Measurements from ENCODE around the gene AUNIP. TPM values are rescaled to one million over a fixed set of nuclear protein-coding genes. Genes with fewer than 3 reads are reported as not detected.
A peak's percentile ranks its signal among the peaks of the same experiment; 100 is the strongest.

AUNIP gene
- total RNA-seq, 1 donor from 2014 or later, result 1.4 TPM

DNA sequence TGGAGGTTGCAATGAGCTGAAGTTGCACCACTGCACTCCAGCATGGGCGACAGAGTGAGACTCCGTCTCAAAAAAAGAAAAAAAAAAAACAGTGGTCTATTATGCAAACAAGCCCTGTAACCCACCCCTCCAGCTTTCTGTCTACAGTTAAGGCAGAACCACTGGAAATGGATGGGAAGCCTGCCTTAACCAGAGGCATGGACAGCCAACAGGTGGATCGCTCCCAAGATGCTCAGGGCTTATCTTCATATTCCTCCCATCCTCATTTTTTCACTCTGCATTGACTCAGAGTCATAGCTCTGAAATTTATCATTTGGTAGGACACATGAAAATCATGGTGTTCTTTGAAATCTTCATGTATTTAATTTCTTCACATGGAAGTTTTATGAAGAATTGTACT, 30.8 kb downstream of the AUNIP start:
- no peak for DNase-seq (ENCODE audit: low spot score)

DNA sequence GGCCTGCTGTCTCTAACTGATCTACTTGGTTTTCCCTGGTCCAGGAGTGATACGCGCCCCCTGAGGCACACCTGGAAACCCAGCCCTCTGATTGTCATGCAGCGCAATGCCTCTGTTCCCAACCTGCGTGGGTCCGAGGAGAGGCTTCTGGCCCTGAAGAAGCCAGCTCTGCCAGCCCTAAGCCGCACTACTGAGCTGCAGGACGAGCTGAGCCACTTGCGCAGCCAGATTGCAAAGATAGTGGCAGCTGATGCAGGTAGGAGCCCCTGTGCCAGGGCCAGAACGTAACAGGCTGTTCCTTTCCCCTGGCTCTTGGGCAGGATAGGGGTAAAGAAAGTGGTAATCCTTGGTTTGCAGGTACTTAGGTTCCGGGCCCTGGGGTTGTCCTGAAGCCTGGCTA, 32.7 kb downstream of the AUNIP start:
- no peak for DNase-seq (ENCODE audit: low spot score)

DNA sequence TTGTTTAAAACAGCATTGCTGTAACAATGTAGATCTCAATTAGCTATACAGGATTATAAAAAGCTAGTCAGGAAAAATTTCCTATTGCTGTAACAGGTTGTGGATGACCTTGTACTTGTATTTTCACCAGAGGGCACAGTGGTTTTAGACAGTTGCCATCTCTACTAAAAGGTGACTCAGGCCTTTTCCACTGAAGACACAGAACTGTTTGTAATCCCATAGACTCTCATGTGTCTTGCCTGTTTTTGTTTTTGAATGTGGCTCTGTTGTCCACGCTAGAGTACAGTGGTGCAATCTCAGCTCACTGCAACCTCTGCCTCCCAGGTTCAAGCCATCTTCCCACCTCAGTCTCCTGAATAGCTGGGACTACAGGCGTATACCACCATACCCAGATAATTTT, 33.7 kb downstream of the AUNIP start:
- no peak for DNase-seq (ENCODE audit: low spot score)

DNA sequence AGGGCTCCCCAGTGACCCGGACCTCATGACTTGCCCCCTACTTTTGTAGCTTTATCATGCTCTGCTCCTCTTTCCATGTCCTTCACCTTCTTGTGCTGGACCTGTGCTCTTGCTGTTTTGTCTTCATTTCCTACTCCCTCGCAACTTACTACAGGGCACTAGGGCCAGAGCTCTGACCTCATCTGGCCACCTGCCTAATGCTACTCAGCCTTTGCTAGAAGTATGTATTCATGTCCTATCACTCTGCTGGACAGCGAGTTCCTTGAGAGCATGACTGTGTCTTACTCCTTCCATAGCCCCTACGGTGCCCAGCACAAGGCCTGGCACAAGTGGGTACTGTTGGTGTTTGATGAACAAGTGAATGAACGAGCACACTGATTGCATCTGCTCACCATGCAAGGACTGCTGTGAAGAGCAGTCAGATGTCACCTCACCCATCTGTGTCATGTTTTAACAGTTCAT, 37.6 kb downstream of the AUNIP start:
- DNase-seq (ENCODE audit: low spot score), result no peak

DNA sequence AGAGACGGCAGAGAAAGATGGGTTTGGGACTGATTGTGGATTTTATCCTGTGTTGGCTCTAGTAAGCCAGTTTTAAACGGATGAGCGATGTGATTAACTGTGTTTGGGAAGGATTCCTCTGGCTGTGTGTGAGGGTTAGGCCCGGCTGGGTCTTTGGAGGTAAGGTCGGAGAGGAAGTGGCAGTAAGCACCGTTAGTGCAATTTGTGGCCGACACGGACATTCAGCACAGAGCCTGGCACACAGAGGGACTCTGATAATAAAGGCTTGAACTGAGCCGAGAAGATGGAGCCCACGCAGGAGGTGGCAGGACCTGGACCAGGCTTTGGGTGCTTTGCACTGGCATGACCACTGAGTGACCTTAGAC, 38.2 kb downstream of the AUNIP start:
- DNase-seq (ENCODE audit: low spot score), result no peak

DNA sequence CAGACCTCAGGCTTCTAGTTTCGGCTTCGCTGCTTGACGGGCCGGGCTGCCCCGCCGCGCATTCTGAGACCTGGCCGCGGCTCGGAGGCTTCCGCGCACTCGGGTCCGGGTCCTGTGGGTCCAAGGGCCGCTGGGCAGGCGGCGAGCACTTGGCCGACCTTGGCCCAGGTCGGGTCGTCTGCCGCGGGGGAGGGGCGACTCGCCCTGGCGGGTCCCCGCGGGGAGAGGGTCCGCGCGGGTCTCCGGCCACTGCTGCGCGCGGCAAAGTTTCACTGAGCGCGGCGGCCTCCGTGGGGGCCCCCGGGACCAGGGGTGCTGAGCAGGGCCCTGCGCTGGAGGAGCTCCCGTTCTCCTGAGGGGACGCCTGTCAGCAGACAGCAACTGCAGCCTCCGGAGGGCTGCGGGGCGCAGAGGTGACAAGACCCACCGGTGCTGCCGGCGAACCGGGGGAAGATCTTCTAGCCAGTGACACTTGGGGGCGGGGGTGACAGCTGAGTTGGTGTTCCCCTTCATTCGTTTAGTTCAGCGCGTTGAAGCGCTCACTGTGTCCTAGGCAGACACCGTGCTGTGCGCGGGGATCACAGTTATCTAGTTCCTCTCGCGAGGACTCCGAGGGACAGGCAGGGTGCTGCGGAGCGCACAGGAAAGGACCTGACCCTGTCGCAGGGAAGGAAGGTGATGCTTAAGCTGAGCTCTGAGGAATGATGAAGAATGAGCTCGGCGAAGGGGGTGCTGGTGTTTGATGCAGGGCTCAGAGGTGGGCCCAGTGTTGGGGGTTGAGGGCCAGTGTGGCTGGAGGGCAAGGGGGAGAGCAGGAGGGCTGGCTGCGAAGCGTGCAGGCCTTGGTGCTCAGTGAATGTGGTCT, 38.8 kb downstream of the AUNIP start:
- DNase-seq (ENCODE audit: low spot score), result peak; percentile 49

DNA sequence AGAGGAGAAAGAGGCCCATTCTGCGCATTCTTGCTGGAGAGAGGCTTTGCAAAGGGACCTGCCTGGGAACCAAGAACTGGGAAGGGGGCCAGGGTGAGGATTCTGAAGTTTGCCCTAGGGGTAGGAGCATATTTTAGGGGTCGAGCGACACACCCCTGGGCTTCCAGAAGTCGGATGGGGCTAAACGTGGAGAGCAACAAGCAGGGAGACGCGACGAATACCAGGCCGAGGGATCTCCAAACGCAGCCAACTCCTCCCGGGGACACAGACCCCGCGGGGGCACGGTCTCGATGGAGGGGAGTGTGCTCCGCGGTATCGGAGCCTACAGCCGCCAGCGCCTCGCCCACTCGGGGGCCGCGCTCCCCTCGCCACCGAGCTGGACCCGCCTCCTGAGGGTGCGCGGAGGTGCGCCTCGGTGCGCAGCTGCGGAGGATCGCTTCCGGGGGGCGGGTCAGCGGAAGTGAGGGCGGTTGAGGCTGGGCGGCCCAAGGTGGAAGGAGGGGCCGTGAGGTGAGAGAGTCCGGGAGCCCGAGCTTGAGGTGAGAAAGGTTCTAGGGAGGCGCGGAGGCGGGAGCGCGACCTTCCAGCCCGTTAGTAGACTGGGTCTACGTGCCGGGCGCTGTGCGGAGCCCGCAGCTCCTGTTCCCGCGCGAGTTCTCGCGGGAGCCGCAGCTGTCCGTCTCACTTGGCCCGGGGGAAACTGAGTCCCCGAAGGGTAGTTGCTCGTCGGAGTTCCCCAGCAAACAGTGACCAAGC, 39.6 kb downstream of the AUNIP start, which contains the start of gene MTFR1L:
Gene MTFR1L (plus strand): TSS at position 464 of the 756 bp plus-strand sequence. CDS start 3,151 bp downstream, outside the sequence.
- peak; percentile 94 for DNase-seq (ENCODE audit: low spot score)

DNA sequence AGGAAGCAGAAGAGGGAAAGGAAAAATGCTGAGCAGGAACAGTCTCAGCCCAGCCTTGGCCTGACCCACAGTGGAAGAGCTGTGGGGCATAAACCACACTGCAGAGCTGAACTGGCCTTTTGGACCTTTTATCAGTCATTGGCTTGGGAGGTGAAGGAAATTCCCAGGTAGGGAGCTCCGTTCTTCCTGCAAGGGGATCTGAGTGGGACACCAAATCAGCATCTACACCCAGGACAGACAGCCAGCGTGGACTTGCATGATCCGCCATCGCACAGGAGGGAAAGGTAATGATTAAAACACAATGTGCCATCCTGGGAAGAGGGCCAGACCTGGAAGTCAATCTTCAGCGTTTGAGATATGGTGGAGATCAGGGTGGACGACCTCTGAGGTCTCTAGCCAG, 40.7 kb downstream of the AUNIP start:
- DNase-seq (ENCODE audit: low spot score), result no peak

DNA sequence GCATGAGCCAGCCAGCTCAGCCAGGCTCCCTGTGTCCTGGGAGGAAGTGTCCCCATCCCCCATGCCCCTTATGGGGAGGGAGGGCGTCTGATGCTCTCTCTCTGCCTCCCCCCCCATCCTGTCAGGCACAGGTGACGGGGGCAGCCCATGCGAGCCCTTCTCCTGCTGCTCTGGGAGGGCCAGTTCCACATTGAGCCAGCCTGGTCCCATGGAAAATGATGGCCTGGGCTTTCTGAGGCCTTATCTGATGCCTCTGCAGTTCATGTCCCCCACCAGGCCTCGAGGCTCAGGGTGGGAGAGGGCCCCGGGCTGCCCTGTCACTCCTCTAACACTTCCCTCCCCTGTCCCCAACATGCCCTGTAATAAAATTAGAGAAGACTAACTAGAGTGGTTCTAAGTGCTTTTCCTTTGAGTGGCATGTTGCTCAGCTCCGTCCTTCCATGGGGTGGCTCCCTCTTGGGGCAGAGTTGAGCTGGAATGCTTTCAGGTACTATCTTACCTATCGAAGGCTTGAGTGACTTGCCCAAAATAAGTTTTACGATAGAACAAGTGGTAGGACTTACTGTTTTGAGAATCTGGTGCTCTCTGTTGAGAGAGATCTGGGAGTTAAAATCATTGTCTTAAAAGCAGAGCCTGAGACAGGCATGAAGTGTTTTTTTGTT, 41.3 kb downstream of the AUNIP start:
- no peak for DNase-seq (ENCODE audit: low spot score)

DNA sequence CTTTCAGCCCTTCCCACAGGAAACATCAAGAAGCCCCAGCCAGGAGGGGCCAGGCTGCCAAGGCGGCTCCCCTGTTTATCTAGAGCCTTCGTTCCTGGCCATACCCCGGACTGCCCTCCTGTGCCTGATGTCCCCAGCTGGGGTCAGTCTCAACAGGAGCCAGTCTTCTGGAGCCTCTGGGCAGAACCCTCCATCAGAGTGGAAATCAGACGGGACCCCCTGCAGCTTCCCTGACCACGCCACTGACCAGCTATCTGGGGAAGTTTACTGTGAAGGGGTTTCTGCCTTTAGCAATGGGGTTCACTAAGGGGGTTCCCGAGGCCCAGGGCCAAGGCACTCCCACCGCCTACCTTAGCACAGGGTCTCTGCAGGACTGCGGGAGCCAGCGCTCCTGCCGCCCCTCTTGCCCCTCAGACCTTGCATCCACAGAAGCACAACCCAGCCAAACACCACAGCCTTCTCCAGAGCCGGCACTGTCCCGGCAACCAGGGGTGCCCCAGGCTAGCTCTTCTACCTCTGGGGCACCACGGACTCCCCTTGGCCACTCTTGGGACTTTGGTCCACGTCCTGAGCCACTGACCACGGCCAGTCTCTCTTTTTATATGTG, 43.0 kb downstream of the AUNIP start:
- DNase-seq (ENCODE audit: low spot score), result no peak

DNA sequence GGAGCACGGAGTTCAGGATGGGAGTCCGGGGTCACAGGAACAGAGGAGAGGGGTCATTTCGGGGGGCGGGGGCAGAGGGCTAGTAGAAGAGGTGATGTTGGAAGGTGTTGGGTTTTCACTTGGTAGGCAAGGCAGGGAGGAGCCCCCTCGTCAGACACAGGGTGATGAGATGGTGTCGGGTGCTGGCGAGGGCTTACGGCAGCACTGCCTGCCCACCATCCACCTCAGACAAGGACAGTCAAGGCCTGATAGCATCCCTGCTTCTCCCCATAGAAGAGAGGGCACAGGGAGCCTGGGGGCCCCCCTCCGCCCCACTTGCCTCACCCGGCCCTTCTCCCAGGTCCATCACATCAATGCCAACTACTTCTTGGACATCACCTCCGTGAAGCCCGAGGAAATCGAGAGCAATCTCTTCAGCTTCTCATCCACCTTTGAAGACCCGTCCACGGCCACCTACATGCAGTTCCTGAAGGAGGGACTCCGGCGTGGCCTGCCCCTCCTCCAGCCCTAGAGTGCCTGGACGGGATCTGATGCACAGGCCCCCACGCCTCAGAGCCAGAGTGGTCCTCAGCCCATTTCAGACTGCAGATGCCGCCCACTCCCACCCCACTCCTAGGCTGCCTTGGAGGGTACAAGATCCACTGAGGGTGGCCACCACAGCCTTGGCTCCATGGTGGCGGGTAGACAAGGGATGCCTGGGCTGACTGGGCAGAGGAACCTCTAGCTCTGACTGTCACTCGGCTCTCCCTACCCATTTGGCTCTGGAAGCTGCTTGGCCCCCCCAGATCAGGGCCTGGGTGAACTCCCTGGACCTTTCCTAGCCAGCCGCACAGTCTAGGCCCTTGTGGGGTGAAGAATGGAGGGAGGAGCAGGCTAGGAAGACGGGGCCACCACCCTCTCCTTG, 43.8 kb downstream of the AUNIP start:
- DNase-seq (ENCODE audit: low spot score), result no peak

DNA sequence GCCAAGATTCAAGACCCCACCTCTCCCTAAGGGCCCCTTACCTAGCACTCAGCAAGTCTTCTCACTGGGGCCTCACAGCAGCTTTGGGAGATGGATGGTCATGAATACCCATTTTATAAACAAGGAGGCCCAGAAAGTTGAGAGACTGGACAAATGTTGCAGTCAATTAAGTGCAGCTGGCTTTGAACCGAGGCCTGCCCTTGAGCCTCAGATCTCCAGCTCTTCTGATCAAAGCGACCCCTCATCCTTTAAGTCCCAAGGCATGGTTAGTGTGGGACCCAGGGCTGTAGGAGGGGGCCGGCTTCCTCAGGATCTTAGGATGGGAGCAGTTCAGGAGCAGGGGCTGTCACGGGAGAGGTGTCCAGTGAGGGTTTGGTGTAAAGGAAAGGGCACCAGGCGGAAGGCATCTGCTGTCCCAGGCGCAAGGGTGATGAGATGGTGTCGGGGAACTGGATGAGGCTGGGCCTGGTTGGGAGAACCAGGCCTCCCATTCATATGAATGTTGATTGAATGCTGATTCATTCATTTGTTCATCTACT, 44.6 kb downstream of the AUNIP start:
- peak; percentile 60 for DNase-seq (ENCODE audit: low spot score)

DNA sequence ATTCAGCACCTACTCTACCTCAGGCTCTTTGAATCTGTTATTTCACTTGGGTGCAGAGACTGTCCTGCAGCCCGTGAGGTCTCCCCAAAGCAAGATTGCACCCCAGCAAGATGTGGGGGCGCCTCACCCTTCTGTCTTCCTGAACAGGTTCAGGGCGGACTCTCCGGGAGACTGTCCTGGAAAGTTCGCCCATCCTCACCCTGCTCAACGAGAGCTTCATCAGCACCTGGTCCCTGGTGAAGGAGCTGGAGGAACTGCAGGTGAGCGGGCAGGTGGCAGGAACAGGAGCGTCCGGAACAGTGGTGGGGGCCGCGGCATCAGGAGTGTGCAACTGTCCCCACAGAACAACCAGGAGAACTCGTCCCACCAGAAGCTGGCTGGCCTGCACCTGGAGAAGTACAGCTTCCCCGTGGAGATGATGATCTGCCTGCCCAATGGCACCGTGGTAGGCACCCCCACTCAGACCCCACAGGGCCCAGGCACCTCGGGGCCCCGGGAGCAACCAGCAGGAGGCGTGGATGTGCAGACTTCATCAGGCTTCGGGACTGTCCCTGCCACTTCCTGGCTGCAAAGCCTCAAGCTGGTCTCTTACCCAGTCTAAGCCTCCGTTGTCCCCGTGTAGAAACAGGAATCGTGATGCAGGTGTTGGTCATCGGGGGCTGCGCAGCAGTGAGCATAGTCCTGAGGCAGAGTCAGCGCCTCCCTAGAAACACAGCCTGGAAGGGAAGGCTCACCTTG, 45.4 kb downstream of the AUNIP start:
- DNase-seq (ENCODE audit: low spot score), result no peak

DNA sequence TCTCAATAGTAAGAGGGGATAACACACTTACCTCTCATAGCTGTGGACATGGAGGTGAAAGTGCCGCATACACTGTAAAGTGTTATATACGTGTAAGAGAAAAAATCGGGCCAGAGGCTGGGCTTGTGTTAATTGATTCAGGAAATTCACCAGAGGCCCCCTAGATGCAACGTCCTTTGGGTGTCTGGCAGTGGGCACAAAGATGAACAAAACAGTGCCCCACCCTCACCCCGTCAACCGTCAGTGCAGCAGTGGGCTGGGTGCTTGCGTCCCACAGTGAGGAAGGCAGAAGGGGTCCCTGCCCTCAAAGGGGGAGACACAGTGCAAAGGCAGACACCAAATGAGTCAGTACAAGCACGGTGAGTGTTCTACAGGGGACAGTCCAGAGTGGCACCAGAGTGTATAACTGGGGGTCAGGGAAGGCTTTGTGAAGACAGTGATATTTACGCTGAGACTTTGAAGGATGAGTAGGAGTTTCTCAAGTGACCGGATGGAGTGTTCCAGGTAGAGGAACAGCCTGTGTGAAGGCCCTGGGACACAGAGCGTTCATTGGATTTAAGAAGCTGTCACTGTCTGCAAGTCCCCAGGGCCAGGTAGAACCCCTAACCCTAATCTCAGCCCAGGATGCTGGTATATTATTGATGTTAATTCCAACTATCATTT, 46.1 kb downstream of the AUNIP start:
- no peak for DNase-seq (ENCODE audit: low spot score)

DNA sequence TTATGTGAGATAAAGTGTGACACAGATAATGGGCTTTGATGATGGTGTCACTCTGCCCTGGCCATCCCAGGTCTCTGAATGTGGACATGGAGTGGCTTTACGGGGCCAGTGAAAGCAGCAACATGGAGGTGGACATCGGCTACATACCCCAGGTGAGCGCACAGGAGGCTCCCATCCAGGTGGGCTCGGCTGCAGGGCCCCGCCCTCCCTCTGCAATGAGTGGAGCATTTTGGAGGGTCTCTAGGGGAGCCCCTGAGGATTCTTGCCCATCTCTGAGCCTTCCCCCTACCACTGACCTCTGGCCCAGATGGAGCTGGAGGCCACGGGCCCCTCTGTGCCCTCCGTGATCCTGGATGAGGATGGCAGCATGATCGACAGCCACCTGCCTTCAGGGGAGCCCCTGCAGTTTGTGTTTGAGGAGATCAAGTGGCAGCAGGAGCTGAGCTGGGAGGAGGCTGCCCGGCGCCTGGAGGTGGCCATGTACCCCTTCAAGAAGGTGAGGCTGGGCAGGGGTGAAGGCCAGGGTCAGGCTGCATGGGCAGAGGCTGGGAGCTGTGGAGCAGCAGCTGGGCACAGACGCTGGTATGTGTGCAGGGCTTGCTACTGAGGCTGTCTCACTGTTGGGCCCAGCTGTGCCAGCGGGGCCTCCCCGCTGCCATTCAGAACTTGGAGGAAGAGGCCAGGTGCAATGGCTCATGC, 47.7 kb downstream of the AUNIP start:
- DNase-seq (ENCODE audit: low spot score), result no peak

DNA sequence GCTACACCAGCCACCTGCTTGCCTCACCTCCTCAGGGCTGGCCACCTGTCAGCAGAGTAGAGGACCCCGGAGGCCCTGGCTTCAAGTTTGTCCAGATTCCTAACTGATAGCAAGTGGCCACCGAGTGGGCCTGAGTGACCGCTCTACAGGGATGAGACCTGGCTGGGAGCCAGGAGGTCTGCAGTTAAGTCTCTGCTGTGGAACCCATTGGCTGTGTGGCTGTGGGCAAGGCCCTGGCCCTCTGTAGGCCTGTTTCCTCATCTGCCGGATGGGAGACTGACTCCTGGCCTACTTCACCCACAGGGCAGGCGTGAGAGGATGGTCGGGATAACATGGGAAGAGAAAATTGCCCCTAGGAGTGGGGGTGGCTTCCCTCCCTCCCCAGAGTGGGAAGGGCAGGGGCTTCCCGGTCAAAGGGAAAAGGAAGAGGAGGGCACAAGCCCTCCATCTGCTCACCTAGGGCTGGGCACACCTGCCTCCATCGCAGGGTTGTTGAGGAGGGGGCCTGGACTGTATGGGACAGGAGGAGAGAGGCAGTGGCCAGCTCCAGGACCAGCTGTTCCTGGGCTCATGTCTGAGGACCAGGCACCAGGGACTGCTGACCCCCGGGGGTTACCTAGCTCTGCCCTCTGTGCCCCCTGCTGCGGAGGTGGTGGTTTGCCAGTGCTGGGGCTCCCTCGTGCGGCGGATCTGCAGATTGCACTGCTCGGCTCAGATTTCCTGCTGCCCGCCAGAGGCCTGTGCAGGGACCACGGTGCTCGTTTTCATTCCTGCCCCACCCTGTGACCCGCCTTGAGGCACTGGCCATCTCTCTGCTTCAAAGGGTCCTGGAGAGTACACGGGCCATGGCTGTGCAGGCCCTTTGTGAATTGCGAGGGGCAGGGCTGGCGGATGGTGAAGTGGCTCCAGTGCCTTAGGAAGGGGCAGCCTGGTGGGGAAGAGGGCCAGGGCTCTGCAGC, 48.6 kb downstream of the AUNIP start:
- peak; percentile 46 for DNase-seq (ENCODE audit: low spot score)

DNA sequence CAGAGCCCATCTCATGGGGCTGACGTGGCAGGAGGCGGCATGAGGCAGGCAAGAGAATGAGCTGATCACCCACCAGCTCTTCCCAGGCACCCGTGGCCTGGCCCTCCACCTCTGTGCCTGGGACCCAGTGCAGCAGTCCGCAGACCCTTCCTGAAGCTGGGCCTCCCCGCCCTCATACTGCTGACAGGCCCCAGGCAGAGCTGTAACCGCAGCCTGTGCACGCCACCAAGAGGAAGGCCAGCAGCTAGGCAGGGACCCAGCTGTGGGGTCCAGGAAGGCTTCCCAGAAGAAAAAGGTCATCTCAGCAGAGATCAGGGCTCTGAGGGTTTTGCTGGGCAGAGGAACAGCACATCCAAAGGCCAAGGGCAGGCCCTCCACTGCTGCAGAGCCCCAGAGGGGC, 49.3 kb downstream of the AUNIP start:
- no peak for DNase-seq (ENCODE audit: low spot score)

Measured in umbilical cord (tissue), 2 donors.